ENCODE results near the gene ENOX1.

ENOX1 gene

DNA sequence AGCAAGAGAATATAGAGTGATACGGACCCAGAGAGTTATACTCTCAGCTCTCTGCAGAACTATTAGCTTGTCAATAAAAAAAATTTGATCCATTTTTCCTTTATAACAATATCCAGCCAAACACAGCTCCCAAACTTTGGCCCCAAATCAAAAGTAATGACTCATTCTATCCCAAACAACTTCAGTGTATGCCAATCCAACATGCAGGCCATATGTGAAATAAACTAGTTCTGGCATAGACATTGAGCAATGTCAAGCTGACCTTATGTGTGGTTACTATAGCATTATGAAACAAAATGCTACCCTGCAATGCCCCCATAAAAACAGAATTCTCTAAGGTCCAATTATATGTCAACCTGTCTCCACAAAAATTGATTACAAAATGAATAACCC, 553.9 kb downstream of the ENOX1 start:
- DNase-seq = no peak

GRCh38 chr13:43232144-43232872, 554.5 kb downstream of the ENOX1 start:
- no peak for DNase-seq

- no peak for DNase-seq
Observed at GRCh38 chr13:43230989-43231388, 555.8 kb downstream of the ENOX1 start.

DNA sequence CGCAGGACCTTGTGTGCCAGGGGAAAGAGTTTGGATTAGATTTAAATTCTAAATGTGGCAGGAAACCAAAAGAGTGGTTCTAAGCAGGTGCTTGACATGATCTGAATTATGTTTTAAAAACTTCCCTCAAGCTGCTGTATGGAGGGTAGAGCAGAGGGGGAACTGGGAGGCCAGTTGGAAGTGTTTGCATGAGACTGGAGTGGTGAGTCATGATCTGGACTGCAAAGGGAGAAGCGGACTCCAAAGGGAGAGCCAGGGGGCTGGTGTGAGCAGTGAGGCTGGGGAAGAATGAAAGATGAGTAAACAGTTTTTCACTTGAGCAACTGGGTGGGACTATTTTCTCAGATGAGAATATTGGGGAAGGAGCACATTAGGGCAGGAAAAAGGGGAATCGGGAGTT, 557.3 kb downstream of the ENOX1 start:
- no peak for DNase-seq

- DNase-seq = no peak
Observed at GRCh38 chr13:43227721-43228120, 559.1 kb downstream of the ENOX1 start.

DNA sequence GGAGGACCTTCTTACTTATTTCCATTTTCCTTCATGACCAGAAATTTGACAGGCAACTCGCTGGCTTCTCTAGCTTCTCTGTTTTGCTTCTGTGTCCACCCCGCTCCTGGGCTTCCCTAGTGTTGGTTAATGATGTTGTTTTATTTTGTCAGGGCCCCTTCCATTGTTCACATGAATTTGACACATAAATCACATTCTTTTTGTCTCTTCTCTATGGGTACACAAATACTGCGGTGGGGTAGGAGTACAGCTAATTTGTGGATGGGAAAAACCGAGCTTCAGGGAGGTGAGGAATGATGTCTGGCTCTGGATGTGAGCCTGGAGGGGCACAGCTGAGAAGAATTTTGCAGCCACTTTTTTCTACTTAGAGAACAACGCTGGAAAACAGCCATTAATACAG, 563.6 kb downstream of the ENOX1 start:
- no peak for DNase-seq

DNA sequence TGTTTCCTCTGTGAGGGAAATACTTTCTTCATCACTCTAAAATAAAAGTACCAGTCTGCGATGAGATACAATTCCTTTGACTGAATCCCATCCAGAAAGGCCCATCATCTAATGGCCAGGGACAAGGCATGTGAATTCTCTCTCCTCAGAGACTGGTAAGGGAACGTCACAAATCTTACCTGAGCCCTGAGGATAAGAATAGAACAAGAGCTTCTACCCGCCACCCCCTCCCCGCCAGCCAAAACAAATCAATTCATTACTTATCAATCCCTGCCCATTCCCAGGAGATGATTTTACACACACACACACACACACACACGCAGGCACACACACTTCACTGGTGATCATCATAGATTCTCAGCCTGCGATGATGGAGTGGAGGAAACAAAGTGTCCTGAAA, 564.7 kb downstream of the ENOX1 start:
- no peak for DNase-seq

GRCh38 chr13:43221611-43222010, 565.2 kb downstream of the ENOX1 start:
- DNase-seq = no peak

GRCh38 chr13:43220873-43221595, 565.7 kb downstream of the ENOX1 start:
- DNase-seq = no peak

GRCh38 chr13:43214124-43214523, 572.6 kb downstream of the ENOX1 start:
- no peak for DNase-seq

DNA sequence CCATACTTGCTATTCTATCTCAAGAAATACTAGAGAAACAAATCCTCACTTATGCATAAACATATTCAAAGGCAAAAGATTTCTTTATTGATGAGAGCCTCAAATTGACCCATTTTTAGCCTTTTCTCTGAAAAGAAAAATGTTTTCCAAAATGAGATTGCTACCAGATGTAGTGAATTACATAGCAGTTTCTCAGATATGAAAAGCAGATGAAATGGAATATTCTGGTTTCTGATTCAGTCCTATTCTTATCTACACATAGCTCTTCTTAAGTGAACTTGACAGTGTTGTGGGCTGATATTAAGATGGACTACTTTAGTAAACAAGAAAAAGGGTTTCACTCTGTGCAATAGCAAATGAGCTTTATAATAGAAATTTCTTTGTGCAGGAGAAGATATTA, 579.9 kb downstream of the ENOX1 start:
- DNase-seq = no peak

GRCh38 chr13:43205416-43205815, 581.4 kb downstream of the ENOX1 start:
- no peak for DNase-seq

- DNase-seq = no peak
Observed at GRCh38 chr13:43204591-43204990, 582.2 kb downstream of the ENOX1 start.

DNA sequence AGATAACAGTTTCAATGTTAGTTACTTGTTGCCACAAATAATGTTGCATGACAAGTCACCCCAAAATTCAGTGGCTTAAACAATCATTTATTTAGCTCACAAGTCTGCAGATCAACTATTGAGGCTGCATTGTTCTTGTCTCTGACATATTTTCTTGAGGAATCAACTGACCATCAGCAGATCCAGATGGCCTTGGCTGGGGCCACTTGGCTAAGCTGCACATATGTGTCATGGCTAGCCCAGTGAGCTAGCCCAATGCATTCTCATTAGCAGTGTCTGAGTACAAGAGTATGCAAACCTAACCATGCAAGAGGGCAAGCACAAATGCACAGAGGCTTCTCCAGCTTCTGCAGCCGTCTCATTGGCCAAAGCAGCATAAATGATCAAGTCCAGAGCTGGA, 583.0 kb downstream of the ENOX1 start:
- DNase-seq = no peak

DNA sequence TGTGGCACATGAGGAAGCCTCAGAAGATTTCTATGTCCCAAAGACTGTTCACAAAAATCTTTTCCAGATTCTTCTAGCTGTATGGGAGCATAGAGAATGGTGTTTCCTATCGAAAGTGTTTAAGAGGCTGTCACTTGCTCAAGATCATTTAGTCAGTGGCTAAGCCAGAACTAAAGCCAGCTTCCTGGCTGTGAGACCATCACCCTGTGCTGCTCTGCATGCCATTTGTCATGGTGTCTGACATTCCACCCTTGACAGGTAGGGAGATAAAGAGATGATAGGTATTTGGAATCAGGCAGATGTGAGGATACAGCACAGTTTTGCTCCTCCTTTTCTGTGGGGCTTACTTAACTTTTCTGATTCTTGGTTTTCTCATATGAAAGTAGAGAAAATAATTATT, 586.0 kb downstream of the ENOX1 start:
- DNase-seq = no peak

- no peak for DNase-seq
Observed at GRCh38 chr13:43200307-43200706, 586.5 kb downstream of the ENOX1 start.

- DNase-seq = no peak
Observed at GRCh38 chr13:43196750-43197370, 589.9 kb downstream of the ENOX1 start.

DNA sequence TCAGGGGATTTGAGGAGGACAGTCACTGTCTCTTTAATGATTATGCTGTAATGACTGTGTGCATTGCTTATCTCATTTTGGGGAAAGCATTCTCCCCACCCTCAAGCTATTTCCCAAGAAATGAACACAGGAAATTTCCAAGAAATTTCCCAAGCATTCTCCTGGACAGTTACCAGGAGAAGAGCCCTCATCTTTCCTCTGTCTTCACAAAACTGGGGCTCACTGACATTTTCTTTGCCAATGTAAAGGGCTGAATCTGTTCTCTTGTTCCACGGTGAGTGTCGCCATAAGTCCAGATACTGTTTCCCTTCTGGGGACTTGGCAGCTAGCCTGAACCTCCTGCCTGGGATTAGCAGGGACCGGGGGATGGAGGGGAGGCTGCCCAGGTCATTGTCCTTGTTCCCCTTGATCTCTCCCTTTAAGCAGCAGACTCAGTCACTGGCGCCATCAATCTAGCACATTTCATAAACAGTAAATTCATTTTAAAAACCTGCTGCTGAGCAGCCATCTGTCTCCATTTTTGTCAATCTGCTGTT, 590.6 kb downstream of the ENOX1 start:
- no peak for DNase-seq

GRCh38 chr13:43195551-43195950, 591.2 kb downstream of the ENOX1 start:
- DNase-seq = no peak

DNA sequence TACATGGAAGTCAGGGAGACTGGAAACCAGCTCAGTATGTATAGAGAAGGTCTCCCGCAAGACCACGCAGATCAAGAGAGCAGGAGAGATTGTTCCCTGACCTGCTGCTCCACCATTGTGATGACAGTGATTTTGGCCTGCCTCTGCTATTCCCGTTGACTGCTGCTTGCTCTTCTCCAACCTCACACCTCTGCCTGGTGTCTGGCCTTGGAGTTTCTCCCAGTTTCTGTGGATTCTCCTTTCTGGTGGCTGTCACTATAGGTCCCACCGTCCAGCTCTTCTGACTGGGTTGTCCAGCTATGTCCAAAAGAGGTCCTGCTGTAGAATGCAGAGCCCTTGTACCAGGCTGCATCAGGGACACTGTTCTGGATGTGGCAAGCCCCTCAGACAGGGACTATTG, 591.7 kb downstream of the ENOX1 start:
- DNase-seq = no peak

GRCh38 chr13:43193789-43194420, 592.9 kb downstream of the ENOX1 start:
- no peak for DNase-seq

DNA sequence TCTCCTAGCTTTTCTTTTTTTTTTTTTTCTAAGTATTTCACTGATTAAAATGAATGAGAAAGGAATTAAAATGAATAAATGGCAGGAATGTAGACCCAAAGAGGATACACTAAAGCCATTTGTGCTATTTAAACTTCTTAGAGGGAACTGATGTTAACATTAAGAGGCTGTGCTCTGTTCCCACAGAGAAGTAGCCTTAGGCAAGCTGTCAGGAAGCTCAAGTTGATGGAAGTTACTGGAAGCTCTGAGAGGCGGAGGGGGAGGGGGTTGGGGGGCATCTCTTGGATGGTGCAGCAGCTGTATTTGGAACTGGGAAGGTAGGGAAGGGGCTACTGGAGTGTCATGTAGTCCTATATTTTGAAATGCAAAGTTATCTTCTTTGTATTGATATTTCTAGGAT, 595.2 kb downstream of the ENOX1 start:
- DNase-seq = no peak

GRCh38 chr13:43185226-43185625, 601.5 kb downstream of the ENOX1 start:
- no peak for DNase-seq

- no peak for DNase-seq
Observed at GRCh38 chr13:43180837-43181236, 605.9 kb downstream of the ENOX1 start.
